ENCODE data around the gene PBX3. TPM values are rescaled to one million over a fixed set of nuclear protein-coding genes. Genes with fewer than 3 reads are reported as not detected.

Gene PBX3
- total and polyA plus RNA-seq, 2 of the 13 experiments (the other 11 are each of a cell fraction or from before 2014, with no cell fraction given), result 6.0 to 11.2 TPM

DNA sequence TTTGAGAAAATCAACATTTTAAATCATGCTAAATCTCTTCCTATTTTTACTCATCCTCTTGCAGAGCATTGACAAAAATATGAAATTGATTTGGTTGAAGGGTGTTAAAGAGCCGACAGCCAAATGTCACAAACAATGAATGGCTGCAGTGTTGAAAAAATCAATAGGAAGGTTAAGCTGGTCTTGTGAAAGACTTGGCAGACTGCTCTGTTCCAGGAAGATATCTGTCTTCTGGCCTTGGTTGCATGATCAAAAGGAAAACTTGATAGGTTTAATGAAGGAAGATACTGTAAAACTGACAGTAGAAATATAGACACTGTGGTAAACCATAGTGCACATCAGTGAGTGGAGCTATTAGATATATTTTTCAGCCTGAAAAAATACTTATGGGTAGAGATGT, 103.6 kb downstream of the PBX3 start (continued):
- TF ChIP-seq, protein P1, sequence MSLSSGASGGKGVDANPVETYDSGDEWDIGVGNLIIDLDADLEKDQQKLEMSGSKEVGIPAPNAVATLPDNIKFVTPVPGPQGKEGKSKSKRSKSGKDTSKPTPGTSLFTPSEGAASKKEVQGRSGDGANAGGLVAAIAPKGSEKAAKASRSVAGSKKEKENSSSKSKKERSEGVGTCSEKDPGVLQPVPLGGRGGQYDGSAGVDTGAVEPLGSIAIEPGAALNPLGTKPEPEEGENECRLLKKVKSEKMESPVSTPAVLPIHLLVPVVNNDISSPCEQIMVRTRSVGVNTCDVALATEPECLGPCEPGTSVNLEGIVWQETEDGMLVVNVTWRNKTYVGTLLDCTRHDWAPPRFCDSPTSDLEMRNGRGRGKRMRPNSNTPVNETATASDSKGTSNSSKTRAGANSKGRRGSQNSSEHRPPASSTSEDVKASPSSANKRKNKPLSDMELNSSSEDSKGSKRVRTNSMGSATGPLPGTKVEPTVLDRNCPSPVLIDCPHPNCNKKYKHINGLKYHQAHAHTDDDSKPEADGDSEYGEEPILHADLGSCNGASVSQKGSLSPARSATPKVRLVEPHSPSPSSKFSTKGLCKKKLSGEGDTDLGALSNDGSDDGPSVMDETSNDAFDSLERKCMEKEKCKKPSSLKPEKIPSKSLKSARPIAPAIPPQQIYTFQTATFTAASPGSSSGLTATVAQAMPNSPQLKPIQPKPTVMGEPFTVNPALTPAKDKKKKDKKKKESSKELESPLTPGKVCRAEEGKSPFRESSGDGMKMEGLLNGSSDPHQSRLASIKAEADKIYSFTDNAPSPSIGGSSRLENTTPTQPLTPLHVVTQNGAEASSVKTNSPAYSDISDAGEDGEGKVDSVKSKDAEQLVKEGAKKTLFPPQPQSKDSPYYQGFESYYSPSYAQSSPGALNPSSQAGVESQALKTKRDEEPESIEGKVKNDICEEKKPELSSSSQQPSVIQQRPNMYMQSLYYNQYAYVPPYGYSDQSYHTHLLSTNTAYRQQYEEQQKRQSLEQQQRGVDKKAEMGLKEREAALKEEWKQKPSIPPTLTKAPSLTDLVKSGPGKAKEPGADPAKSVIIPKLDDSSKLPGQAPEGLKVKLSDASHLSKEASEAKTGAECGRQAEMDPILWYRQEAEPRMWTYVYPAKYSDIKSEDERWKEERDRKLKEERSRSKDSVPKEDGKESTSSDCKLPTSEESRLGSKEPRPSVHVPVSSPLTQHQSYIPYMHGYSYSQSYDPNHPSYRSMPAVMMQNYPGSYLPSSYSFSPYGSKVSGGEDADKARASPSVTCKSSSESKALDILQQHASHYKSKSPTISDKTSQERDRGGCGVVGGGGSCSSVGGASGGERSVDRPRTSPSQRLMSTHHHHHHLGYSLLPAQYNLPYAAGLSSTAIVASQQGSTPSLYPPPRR (CRISPR knock-in tag; IDR thresholded peaks at IDR 0.05; ENCODE audit: borderline replicate concordance), result no peak
- TF ChIP-seq ZNF331 (CRISPR knock-in tag; IDR thresholded peaks at IDR 0.05), result peak; percentile 77; the same call in 1 of the 2 replicates
- TF ChIP-seq AKAP8 (CRISPR knock-in tag; IDR thresholded peaks at IDR 0.05), result no peak
- TF ChIP-seq, protein P2, sequence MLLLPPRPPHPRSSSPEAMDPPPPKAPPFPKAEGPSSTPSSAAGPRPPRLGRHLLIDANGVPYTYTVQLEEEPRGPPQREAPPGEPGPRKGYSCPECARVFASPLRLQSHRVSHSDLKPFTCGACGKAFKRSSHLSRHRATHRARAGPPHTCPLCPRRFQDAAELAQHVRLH (CRISPR knock-in tag; IDR thresholded peaks at IDR 0.05; ENCODE audit: borderline replicate concordance, low read depth), result no peak
- TF ChIP-seq, protein P3, sequence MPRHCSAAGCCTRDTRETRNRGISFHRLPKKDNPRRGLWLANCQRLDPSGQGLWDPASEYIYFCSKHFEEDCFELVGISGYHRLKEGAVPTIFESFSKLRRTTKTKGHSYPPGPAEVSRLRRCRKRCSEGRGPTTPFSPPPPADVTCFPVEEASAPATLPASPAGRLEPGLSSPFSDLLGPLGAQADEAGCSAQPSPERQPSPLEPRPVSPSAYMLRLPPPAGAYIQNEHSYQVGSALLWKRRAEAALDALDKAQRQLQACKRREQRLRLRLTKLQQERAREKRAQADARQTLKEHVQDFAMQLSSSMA (CRISPR knock-in tag; IDR thresholded peaks at IDR 0.05), result no peak
- TF ChIP-seq ZNF615 (CRISPR knock-in tag; IDR thresholded peaks at IDR 0.05; ENCODE audit: borderline replicate concordance), result no peak
- no peak for TF ChIP-seq ZNF766 (CRISPR knock-in tag; IDR thresholded peaks at IDR 0.05; ENCODE audit: borderline replicate concordance)
- TF ChIP-seq SETDB1 (CRISPR knock-in tag; IDR thresholded peaks at IDR 0.05; ENCODE audit: borderline replicate concordance), result no peak
- TF ChIP-seq, protein P4, sequence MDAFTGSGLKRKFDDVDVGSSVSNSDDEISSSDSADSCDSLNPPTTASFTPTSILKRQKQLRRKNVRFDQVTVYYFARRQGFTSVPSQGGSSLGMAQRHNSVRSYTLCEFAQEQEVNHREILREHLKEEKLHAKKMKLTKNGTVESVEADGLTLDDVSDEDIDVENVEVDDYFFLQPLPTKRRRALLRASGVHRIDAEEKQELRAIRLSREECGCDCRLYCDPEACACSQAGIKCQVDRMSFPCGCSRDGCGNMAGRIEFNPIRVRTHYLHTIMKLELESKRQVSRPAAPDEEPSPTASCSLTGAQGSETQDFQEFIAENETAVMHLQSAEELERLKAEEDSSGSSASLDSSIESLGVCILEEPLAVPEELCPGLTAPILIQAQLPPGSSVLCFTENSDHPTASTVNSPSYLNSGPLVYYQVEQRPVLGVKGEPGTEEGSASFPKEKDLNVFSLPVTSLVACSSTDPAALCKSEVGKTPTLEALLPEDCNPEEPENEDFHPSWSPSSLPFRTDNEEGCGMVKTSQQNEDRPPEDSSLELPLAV (CRISPR knock-in tag; conservative IDR thresholded peaks at IDR 0.05; ENCODE audit: low read depth), result no peak
- TF ChIP-seq, protein P5, sequence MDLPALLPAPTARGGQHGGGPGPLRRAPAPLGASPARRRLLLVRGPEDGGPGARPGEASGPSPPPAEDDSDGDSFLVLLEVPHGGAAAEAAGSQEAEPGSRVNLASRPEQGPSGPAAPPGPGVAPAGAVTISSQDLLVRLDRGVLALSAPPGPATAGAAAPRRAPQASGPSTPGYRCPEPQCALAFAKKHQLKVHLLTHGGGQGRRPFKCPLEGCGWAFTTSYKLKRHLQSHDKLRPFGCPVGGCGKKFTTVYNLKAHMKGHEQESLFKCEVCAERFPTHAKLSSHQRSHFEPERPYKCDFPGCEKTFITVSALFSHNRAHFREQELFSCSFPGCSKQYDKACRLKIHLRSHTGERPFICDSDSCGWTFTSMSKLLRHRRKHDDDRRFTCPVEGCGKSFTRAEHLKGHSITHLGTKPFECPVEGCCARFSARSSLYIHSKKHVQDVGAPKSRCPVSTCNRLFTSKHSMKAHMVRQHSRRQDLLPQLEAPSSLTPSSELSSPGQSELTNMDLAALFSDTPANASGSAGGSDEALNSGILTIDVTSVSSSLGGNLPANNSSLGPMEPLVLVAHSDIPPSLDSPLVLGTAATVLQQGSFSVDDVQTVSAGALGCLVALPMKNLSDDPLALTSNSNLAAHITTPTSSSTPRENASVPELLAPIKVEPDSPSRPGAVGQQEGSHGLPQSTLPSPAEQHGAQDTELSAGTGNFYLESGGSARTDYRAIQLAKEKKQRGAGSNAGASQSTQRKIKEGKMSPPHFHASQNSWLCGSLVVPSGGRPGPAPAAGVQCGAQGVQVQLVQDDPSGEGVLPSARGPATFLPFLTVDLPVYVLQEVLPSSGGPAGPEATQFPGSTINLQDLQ (CRISPR knock-in tag; IDR thresholded peaks at IDR 0.05), result no peak
- TF ChIP-seq, protein P6, sequence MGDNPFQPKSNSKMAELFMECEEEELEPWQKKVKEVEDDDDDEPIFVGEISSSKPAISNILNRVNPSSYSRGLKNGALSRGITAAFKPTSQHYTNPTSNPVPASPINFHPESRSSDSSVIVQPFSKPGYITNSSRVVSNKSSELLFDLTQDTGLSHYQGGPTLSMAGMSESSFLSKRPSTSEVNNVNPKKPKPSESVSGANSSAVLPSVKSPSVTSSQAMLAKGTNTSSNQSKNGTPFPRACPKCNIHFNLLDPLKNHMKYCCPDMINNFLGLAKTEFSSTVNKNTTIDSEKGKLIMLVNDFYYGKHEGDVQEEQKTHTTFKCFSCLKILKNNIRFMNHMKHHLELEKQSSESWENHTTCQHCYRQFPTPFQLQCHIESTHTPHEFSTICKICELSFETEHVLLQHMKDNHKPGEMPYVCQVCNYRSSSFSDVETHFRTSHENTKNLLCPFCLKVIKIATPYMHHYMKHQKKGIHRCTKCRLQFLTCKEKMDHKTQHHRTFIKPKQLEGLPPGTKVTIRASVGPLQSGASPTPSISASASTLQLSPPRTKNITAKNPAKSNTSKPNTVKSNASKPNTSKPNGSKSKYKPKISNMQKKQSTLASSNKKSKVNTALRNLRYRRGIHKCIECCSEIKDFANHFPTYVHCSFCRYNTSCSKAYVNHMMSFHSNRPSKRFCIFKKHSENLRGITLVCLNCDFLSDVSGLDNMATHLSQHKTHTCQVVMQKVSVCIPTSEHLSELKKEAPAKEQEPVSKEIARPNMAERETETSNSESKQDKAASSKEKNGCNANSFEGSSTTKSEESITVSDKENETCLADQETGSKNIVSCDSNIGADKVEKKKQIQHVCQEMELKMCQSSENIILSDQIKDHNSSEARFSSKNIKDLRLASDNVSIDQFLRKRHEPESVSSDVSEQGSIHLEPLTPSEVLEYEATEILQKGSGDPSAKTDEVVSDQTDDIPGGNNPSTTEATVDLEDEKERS (CRISPR knock-in tag; IDR thresholded peaks at IDR 0.05), result 0 out of 2 replicates have a peak, but pooled peaks have one; percentile 34
- no peak for TF ChIP-seq ZNF354B (CRISPR knock-in tag; IDR thresholded peaks at IDR 0.05)
- peak; percentile 49; the same call in 1 of the 2 replicates for TF ChIP-seq HOXA3 (CRISPR knock-in tag; IDR thresholded peaks at IDR 0.05)
- peak; percentile 67; the same call in 1 of the 2 replicates for TF ChIP-seq POGZ (CRISPR knock-in tag; IDR thresholded peaks at IDR 0.05)
- TF ChIP-seq SP140L (CRISPR knock-in tag; IDR thresholded peaks at IDR 0.05; ENCODE audit: borderline replicate concordance), result no peak
- peak; percentile 69 for TF ChIP-seq FOXA3 (CRISPR knock-in tag; IDR thresholded peaks at IDR 0.05)
- peak; percentile 35; the same call in 1 of the 2 replicates for TF ChIP-seq SAP130 (CRISPR knock-in tag; IDR thresholded peaks at IDR 0.05; ENCODE audit: low read depth)

Data from HepG2 (cell line).